Gastrocnemius medialis (tissue), 4 donors: ENCODE data around the gene PAX8. TPM values are rescaled to one million over a fixed set of nuclear protein-coding genes. Genes with fewer than 3 reads are reported as not detected.
A peak's percentile ranks its signal among the peaks of the same experiment; 100 is the strongest.
"Not testable (repeated sequence)": the region's sequence is repeated elsewhere in the genome, so short reads cannot be mapped to it uniquely, and the experiment has no call there.

Source experiments
- ATAC-seq, 2 donors: fragments of 150-250 bp; one replicate each; pipeline ENCODE4 v1.9.1; 2016
- DNase-seq, 2 donors: peaks; one replicate each; pipeline ENCODE4 v3.0.0-alpha.2; 2019
- H3K27ac ChIP-seq, 4 donors: fragments of 200-600 bp; sonication (generic); 1 replicate in 1 of 4; 2 replicates in 3 of 4; pipeline ENCODE4 v1.5.1; 2016 to 2018; ENCODE audit warnings: mild to moderate bottlenecking in 2 of 4, moderate library complexity in 1 of 4
- H3K27me3 ChIP-seq, 3 donors: fragments of 200-600 bp; sonication (generic) in 2 of 3; 1 replicate in 1 of 3; 2 replicates in 2 of 3; pipeline versions ENCODE4 v1.5.1 to v1.6.0; 2016 to 2019; ENCODE audit warnings: mild to moderate bottlenecking in 1 of 3, moderate library complexity in 1 of 3
- H3K36me3 ChIP-seq, 2 donors: fragments of 200-600 bp; sonication (generic) in 1 of 2; one replicate each; pipeline ENCODE4 v1.5.1; 2017 to 2018
- H3K4me1 ChIP-seq, 2 donors: fragments of 200-600 bp; sonication (generic) in 1 of 2; one replicate each; pipeline ENCODE4 v1.5.1; 2016 to 2017; ENCODE audit warnings: mild to moderate bottlenecking in 2 of 2
- H3K4me3 ChIP-seq, 4 donors: fragments of 200-600 bp; sonication (generic) in 3 of 4; 1 replicate in 1 of 4; 2 replicates in 3 of 4; pipeline ENCODE4 v1.5.1; 2016 to 2019; ENCODE audit warnings: mild to moderate bottlenecking in 2 of 4
- H3K9me3 ChIP-seq, 3 donors: fragments of 200-600 bp; sonication (generic) in 2 of 3; 1 replicate in 1 of 3; 2 replicates in 2 of 3; pipeline ENCODE4 v1.5.1; 2016 to 2019
- POLR2A ChIP-seq, 2 donors: fragments of 450-650 bp; IDR thresholded peaks; one replicate each; pipeline ENCODE4 v1.6.1; 2017; ENCODE audit warnings: antibody characterized with exemption in 2 of 2, mild to moderate bottlenecking in 2 of 2, moderate library complexity in 2 of 2
- in situ Hi-C, 4 donors: fragments of 200-750 bp; cut with MboI; loops; one replicate each; pipeline versions ENCODE4 v1.15.0 to v1.8.0; 2017; ENCODE audit warnings: low sequenced_read_pairs in 4 of 4
- intact Hi-C: fragments of 100-400 bp; cut with DNase I; formaldehyde crosslinking; loops from one replicate; pipeline ENCODE4 v1.15.1; 2023; ENCODE audit warnings: low total_unique reads
- total RNA-seq, 4 donors: library from RNA; depleted of rRNA; stranded (reverse); fragments of >200 nt; gene quantifications; one replicate each; pipeline versions ENCODE4 v1.1.0 to v1.2.3, GENCODE V29; 2016
- TF ChIP-seq, protein P1 (sequence below), 5 experiments: fragments of 450-650 bp in 3 of 5; fragments of 200-600 bp in 2 of 5; sonication (generic) in 2 of 5; IDR thresholded peaks in 4 of 5; conservative IDR thresholded peaks in 1 of 5; 1 replicate in 4 of 5; 2 replicates in 1 of 5; pipeline ENCODE4 v1.5.1; 2016 to 2019; ENCODE audit warnings: antibody characterized with exemption in 5 of 5, mild to moderate bottlenecking in 3 of 5, moderate library complexity in 3 of 5

Gene PAX8
- total RNA-seq, 4 donors from 2014 or later = 0.27 to 8.7 (median 2.1) TPM

DNA sequence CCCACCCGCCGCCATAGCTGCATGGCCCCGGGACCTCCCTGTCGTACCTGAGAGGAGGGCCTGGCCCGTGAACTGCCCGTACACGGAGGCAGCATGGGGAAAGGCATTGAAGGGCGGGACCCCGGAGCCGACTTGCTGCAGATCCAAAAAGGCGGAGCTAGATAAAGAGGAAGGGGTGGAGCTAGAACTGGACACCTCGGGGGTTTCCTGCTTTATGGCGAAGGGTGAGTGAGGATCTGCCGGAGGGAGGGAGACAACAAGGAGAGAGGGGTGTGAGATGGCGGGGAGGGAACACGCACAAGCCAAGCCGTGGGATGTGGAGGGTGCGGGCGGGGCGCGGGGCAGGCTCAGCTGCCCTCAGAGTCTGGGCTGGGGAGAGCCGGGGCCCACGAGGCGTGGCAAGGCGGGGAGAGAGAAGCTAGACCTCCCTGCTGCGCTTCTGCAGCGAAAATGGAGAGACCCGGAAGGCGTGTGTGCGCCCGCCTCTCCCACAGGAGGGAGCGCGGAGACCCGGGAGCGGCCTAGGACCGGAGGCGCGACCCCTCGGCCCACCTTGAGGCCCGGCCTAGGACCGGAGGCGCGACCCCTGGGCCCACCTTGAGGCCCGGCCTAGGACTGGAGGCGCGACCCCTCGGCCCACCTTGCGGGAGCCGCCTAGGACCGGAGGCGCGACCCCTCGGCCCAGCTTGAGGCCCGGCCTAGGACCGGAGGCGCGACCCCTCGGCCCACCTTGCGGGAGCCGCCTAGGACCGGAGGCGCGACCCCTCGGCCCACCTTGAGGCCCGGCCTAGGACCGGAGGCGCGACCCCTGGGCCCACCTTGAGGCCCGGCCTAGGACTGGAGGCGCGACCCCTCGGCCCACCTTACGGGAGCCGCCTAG, 43.1 kb downstream of the PAX8 start:
- H3K9me3 ChIP-seq, H3K36me3 ChIP-seq, intact Hi-C loops, H3K27me3 ChIP-seq, in situ Hi-C loops: not testable (repeated sequence)
- DNase-seq (peak in 1 of 2 donors; percentile 67), ATAC-seq (peak; percentile 58 to 59)
- Histone ChIP-seq H3K4me1 (peaks cover 0 to 16% of the 10 kb centered on the region in 2 donors), H3K4me3 (peak overlapping the region; percentile 31 to 62 (median 52)), H3K27ac (peak overlapping the region; percentile 10 to 76 (median 73))
- TF ChIP-seq POLR2A (IDR thresholded peaks at IDR 0.05) = peak; percentile 31 to 75

DNA sequence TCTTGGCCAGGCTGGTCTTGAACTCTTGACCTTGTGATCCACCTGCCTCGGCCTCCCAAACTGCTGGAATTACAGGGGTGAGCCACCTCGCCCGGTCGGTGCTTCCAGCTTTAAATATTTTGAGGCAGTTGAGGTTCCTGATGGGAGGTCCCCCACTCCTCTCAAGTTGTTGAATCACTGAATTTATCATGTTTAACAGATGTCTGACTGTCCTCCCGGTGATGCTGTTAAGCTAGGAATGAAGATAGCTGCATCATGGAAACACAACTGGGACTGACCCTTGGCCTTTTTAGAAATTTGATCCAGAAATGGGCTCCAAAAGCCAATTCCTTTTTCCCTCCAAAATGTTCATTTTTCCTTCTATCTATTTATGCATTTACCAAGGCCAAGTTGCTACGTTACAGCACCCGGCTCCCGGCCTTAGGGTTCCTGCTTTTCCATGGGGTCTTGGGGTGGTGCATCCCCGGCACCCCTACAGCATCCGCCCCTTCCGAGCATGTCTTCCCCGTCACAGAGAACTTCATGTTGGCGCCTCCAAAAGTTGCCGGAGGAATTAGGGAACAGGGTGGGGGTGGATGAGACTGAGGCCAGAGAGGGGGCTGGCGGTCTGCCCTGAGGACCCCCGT, 43.9 kb downstream of the PAX8 start:
- H3K4me3 ChIP-seq = peak overlapping the region; percentile 31 to 62 (median 52)
- no peak for DNase-seq
- no peaks in the 10 kb centered on the region for H3K9me3 ChIP-seq
- in situ Hi-C loops = no loop called here
- intact Hi-C loops = no loop called here
- H3K27me3 ChIP-seq = no peaks in the 10 kb centered on the region
- TF ChIP-seq, protein P1, sequence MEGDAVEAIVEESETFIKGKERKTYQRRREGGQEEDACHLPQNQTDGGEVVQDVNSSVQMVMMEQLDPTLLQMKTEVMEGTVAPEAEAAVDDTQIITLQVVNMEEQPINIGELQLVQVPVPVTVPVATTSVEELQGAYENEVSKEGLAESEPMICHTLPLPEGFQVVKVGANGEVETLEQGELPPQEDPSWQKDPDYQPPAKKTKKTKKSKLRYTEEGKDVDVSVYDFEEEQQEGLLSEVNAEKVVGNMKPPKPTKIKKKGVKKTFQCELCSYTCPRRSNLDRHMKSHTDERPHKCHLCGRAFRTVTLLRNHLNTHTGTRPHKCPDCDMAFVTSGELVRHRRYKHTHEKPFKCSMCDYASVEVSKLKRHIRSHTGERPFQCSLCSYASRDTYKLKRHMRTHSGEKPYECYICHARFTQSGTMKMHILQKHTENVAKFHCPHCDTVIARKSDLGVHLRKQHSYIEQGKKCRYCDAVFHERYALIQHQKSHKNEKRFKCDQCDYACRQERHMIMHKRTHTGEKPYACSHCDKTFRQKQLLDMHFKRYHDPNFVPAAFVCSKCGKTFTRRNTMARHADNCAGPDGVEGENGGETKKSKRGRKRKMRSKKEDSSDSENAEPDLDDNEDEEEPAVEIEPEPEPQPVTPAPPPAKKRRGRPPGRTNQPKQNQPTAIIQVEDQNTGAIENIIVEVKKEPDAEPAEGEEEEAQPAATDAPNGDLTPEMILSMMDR (IDR thresholded peaks at IDR 0.05 in 4 of 5, conservative IDR thresholded peaks at IDR 0.05 in 1 of 5) = no peak
- no peak for ATAC-seq
- peaks cover 0 to 8% of the 10 kb centered on the region in 2 donors for H3K4me1 ChIP-seq
- H3K36me3 ChIP-seq = no peaks in the 10 kb centered on the region
- H3K27ac ChIP-seq = peak overlapping the region in 3 of 4 donors; percentile 72 to 76 (median 74)

DNA sequence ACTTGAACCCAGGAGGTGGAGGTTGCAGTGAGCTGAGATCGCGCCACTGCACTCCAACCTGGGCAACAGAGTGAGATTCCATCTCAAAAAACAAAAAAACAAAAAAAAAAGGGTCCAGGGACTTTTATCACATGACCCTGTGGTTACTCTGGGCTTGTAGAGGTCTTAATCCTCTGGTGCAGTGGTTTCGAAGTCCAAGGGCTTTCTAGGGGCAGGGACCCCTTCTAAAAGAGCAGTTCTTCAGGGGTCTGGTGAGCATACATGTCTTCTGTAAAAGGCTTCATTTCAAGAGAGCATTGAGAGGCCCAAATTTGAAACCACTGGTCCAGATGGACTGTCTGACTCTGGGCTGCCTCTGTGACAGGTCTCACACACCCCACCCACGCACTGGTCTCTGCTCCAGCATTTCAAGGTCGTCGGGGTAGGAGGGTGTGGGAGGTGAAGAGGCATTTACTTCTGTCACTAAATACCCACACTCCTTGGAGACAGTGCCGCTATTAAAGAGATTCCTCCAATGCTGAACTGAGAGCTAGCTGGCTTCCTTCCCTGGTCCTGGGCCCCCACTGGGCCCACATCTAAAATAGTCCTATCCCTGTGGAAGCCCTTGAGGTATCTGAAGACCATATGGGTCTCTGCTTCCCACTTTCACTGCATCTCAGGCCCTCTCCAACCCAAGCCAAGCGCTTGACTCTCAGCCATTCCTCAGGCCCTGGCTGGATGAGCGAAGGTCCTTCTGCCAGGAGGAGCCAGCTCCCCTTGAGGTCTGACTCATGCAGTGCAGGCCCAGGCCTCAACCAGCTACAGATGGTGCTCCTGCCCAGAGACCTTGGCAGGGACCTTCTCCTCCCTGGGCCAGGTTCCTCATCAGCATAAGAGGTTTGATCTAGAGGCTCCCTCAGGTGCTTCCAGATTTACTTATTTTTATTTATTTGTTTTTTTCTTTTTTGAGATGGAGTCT, 44.8 kb downstream of the PAX8 start:
- no peak overlapping the region for H3K27ac ChIP-seq
- no peak overlapping the region for H3K4me3 ChIP-seq
- TF ChIP-seq POLR2A (IDR thresholded peaks at IDR 0.05) = no peak
- TF ChIP-seq, protein P1 (IDR thresholded peaks at IDR 0.05 in 4 of 5, conservative IDR thresholded peaks at IDR 0.05 in 1 of 5) = no peak
- no peaks in the 10 kb centered on the region for H3K4me1 ChIP-seq
- intact Hi-C loops = no loop called here
- H3K9me3 ChIP-seq = no peaks in the 10 kb centered on the region
- in situ Hi-C loops = no loop called here
- peak in 1 of 2 donors; percentile 41 for ATAC-seq
- no peaks in the 10 kb centered on the region for H3K36me3 ChIP-seq
- DNase-seq = no peak
- no peaks in the 10 kb centered on the region for H3K27me3 ChIP-seq

DNA sequence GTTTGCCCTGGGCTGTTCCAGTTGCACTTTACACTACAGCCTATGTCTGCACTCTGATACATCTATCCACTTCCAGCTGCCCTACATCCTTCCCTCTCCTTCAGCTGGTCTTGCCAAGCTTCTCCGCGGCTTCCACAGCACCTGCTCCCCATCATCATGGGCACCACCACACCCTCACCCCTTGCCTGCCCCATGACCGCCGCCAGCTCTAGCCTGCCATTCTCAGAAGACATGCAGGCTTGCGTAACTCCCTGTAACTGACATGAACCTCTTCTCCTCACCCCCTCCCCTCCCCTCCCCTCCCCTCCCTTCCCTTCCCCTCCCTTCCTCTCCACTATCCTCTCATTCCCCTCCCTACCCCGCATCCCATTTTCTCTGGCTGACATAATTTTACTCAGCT, 46.0 kb downstream of the PAX8 start:
- no peaks in the 10 kb centered on the region for H3K36me3 ChIP-seq
- in situ Hi-C loops = no loop called here
- no peak for TF ChIP-seq POLR2A (IDR thresholded peaks at IDR 0.05)
- TF ChIP-seq, protein P1 (IDR thresholded peaks at IDR 0.05 in 4 of 5, conservative IDR thresholded peaks at IDR 0.05 in 1 of 5) = no peak
- intact Hi-C loops = no loop called here
- no peaks in the 10 kb centered on the region for H3K4me1 ChIP-seq
- DNase-seq (peak in 1 of 2 donors; percentile 54), ATAC-seq (peak in 1 of 2 donors; percentile 28)
- H3K27ac ChIP-seq = no peak overlapping the region
- no peaks in the 10 kb centered on the region for H3K9me3 ChIP-seq
- no peak overlapping the region for H3K4me3 ChIP-seq
- H3K27me3 ChIP-seq = no peaks in the 10 kb centered on the region
